NK-92 treated with Interleukin-12 subunit alpha and Interleukin-12 subunit beta, amount 100 ng/mL, for 24 hours (cell line): ENCODE results near the gene CAAP1.
"Not testable (repeated sequence)": the region's sequence is repeated elsewhere in the genome, so short reads cannot be mapped to it uniquely, and the experiment has no call there.

Experiments used
- DNase-seq: peaks from one replicate; lab custom pipeline; 2025; lab: John Stamatoyannopoulos, UW

The CAAP1 gene

DNA sequence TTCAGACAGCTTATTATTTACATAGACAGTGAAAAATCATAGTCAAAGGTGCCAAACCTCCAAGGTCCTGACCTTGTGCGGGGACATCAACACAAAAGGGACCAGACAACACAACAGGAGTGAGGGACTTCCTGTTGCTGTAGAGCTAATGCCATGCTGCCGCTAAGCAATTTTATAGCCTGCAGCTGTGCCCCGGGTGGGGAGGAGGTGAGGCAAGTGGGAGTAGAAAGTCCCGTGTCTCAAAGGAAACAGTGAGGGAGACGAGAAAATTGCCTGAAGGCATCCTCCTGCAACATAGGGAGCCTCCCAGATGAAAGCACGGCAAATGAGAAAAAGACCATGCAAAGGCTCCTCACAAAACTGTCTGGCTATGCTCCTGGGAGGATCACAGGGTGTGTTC, 58.8 kb downstream of the CAAP1 start:
- no peak for DNase-seq

DNA sequence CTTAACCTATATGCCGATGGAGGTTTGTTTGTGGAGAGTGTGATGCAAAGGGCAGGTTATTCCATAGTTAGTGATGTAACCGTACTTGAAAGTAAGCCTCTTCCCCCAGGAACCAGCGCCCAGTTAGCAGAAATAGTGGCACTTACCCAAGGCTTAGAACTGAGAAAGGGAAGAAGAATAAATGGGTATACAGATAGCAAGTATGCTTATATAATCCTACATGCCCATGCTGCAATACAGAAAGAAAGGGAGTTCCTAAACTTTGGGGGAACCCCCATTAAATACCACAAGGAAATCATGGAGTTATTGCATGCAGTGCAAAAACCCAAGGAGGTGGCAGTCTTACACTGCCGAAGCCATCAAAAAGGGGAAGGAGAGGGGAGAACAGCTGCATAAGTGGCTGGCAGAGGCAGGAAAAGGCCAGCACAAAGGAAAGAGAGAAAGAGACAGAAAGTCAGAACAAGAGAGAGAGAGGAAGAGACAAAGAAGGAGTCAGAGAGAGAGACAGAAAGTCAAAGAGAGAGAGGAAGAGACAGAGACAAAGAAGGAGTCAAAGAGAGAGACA, 64.1 kb downstream of the CAAP1 start:
- not testable (repeated sequence) for DNase-seq

DNA sequence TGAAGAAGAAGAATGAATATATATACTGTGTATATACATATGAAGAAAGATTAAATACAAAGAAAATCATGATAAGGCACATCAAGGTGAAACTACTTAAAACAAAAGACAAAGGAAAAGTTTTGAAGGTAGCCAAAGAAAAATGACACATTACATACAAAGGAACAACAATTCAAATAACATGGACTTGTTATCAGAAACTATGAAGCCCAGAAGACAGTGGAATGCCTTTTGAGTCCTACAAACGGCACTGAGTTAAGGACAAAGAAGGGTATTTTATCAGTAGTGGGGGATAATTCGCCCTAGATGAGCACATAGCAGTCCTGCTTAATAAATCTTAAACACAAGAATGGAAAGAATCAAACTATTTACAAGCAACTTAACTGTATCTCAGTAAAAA, 77.8 kb downstream of the CAAP1 start:
- DNase-seq: no peak

DNA sequence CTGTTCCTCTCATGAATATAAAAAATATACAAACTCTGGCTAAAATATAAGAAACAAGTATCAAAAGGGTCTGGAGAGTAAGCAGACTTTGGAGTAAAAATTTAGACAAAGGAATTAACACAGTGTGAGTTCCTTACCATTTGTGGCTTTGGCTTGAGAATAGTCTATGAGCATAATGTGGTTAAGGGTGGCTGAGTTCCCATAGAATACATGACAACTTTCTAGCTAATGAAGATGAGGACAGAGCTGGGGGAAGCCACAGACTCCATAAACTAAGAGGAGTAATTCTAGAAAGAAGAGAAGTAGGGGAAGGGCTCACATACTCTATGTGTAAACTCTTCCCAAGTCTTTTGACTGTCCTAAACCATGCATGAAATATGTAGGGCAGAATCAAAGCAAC, 79.4 kb downstream of the CAAP1 start:
- no peak for DNase-seq

DNA sequence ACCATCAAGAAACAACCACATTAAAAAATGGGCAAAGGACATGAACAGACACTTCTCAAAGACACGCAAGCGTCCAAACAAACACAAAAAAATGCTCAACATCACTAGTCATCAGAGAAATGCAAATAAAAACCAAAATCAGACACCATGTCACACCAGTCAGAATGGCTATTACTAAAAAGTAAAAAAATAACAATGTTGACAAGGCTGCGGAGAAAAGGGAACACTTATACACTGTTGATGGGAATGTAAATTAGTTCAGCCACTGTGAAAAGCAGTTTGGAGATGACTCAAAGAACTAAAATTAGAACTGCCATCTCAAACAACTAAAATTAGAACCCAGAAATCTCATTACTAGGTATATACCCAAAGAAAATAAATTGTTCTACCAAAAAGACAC, 80.4 kb downstream of the CAAP1 start:
- DNase-seq: no peak

DNA sequence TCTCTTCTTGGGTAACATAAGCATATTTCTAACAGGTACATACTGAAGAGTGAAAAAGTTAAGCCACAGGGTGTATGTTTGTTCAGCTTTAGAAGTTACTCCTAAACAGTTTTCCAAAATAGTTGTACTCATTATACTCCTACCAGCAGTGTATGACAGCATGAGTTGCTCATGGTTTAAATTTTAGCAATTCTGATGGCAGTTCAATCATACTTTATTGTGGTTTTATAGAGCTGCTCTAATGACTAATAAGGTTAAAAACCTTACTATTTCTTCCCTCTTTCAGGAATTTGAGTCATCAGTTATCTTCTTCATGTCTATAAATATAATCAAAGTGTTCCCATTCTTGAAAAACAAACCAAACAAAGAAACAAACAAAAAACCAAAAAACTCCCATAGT, 81.5 kb downstream of the CAAP1 start:
- DNase-seq: no peak

DNA sequence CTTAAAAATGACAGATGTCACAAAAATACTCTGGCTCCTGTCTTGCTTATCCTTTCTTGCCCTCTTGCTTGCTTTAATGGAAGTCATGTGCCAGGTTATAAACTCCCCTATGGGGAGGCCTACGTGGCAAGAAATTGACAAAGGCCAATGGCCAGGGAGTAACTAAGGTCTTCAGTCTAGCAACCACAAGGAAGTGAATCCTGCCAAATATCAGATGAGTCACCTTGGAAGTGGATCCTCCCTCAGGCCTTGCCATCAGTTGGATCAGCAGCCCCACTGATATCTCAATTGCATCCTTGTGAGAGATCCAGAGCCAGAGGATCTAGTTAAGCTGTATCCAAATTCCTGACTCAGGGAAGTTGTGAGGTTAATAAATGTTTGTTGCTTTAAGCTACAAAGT, 82.8 kb downstream of the CAAP1 start:
- DNase-seq: no peak

DNA sequence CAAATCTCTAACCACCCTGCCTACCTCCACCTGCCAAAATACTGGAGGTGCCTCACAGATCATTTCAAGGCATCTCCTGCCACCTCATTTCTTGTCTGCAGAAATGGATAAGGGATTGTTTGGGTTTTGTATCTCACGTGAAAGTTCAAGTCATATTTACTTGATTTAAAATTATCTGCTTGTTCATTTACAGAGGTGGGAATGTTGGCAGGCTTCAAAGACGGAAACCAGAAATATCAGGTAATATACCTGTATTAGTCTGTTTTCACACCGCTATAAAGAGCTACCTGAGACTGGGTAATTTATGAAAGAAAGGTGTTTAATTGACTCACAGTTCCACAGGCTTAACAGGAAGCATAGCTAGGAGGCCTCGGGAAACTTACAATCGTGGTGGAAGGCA, 85.4 kb downstream of the CAAP1 start:
- no peak for DNase-seq

DNA sequence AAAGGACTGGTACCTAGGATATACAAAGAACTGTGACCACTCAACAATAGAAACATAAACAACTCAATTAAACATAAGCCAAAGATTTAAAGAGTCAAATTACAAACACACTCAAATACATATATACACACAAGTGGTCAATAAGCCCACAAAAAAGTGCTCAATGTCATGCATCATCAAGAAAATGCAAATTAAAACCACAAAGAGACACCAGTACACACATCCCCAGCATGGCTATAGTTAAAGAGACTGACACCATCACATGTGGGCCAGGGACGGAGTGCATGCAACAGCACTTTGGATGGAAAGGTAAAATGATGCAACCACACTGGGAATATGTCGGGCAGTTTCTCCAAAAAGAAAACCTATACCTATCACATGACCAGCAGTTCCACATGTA, 89.7 kb downstream of the CAAP1 start:
- no peak for DNase-seq

DNA sequence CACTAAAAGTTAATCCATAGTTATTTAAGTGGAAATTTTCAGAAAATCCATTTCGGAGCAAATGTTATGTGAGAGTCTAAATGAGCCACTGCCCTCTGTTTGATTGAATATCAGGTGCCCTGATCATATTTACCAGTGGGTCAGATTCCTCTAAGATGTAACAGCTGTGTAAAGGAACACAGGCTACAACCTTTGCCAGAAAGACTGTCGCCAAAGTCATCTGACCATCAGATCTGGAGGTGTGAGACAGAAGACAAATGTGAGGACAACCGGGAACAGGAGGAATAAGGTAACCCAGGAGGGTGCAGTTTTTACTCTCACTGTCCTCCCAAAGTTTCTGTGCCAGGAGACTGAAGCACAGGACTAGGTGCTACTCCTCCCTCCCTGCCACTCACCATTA, 90.8 kb downstream of the CAAP1 start:
- DNase-seq: no peak

DNA sequence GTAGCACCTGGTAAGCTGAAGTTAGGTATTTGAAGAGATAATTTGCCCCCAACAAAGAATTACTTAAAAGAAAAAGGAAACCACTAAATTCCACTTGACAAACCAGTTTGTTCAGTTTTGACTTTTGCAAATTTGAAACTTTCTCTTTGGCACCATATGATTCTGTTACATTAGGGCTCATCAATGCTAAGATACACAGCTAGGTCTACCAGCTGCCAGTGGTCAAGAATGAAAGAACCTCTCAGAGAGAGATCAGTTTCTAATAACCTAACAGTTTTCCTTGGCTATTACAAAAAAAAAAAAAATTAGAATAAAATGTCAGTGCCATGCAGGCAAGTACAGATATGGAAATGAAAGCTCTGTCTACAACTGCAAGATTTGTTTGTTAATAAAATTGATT, 92.3 kb downstream of the CAAP1 start:
- DNase-seq: no peak

DNA sequence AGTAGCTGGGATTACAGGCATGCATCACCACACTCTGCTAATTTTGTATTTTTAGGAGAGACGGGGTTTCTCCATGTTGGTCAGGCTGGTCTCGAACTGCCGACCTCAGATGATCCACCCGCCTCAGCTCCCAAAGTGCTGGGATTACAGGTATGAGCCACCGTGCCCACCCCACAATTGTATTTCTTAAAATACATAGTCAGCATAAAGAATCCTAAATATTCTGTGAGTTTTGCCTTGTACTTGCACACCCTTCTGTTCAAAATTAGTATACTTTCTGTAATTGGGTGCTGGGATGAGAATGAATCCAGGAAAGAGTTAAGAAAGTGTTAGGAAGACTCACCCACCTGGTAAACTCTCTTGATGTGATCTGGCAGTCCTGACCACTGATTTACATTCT, 101.3 kb downstream of the CAAP1 start:
- no peak for DNase-seq
